ENCODE results near the gene MEGF6.

The MEGF6 gene

GRCh38 chr1:3546048-3546384 lies 65.3 kb downstream of the MEGF6 start:
- Histone ChIP-seq H3K9me3 (ENCODE audit: control insufficient read depth, insufficient read depth, low read length) (no peaks in the 10 kb centered on the region), H3K4me2 (ENCODE audit: low read length) (no peak overlapping the region), H3K36me3 (ENCODE audit: control insufficient read depth, low read length) (no peaks in the 10 kb centered on the region), H3K79me2 (ENCODE audit: control insufficient read depth, low read length) (no peaks in the 10 kb centered on the region), H3K9me2 (replicated peaks; ENCODE audit: control insufficient read depth, low read length) (no peaks in the 10 kb centered on the region), H3K4me3 (ENCODE audit: low read length) (no peak overlapping the region), H4K20me1 (ENCODE audit: control insufficient read depth, insufficient read depth, low read depth, low read length) (no peaks in the 10 kb centered on the region), H3K4me1 (ENCODE audit: control insufficient read depth, low read length) (no peaks in the 10 kb centered on the region), H3F3A (ENCODE audit: control insufficient read depth, insufficient read depth) (no peaks in the 10 kb centered on the region), H3K27me3 (ENCODE audit: control insufficient read depth, low read length) (no peaks in the 10 kb centered on the region), H3K27ac (ENCODE audit: low read depth, low read length) (no peak overlapping the region)
- no peak for TF ChIP-seq EZH2phosphoT487 (IDR thresholded peaks at IDR 0.05; ENCODE audit: borderline replicate concordance, low read length)
- no peak for TF ChIP-seq CTCF (IDR thresholded peaks at IDR 0.05; ENCODE audit: low read depth, low read length, poor library complexity, severe bottlenecking)

GRCh38 chr1:3545363-3546047 lies 65.8 kb downstream of the MEGF6 start:
- no peaks in the 10 kb centered on the region for H3K4me1 ChIP-seq (ENCODE audit: control insufficient read depth, low read length)

GRCh38 chr1:3544040-3544977 lies 67.0 kb downstream of the MEGF6 start:
- Histone ChIP-seq H3K9me3 (ENCODE audit: control insufficient read depth, insufficient read depth, low read length) (no peaks in the 10 kb centered on the region), H3K4me3 (ENCODE audit: low read length) (no peak overlapping the region), H3K36me3 (ENCODE audit: control insufficient read depth, low read length) (no peaks in the 10 kb centered on the region), H3K79me2 (ENCODE audit: control insufficient read depth, low read length) (no peaks in the 10 kb centered on the region), H3K27me3 (ENCODE audit: control insufficient read depth, low read length) (no peaks in the 10 kb centered on the region), H4K20me1 (ENCODE audit: control insufficient read depth, insufficient read depth, low read depth, low read length) (no peaks in the 10 kb centered on the region), H3K9me2 (replicated peaks; ENCODE audit: control insufficient read depth, low read length) (no peaks in the 10 kb centered on the region), H3K4me2 (ENCODE audit: low read length) (no peak overlapping the region), H3K27ac (ENCODE audit: low read depth, low read length) (no peak overlapping the region), H3F3A (ENCODE audit: control insufficient read depth, insufficient read depth) (no peaks in the 10 kb centered on the region), H3K4me1 (ENCODE audit: control insufficient read depth, low read length) (no peaks in the 10 kb centered on the region)
- TF ChIP-seq CTCF (IDR thresholded peaks at IDR 0.05; ENCODE audit: low read depth, low read length, poor library complexity, severe bottlenecking), result no peak
- no peak for TF ChIP-seq EZH2phosphoT487 (IDR thresholded peaks at IDR 0.05; ENCODE audit: borderline replicate concordance, low read length)

More at GRCh38 chr1:3545363-3546047, 65.8 kb downstream of the MEGF6 start:
- Histone ChIP-seq H3K27ac (ENCODE audit: low read depth, low read length) (no peak overlapping the region), H3F3A (ENCODE audit: control insufficient read depth, insufficient read depth) (no peaks in the 10 kb centered on the region), H3K9me3 (ENCODE audit: control insufficient read depth, insufficient read depth, low read length) (no peaks in the 10 kb centered on the region), H3K36me3 (ENCODE audit: control insufficient read depth, low read length) (no peaks in the 10 kb centered on the region), H3K79me2 (ENCODE audit: control insufficient read depth, low read length) (no peaks in the 10 kb centered on the region), H3K4me2 (ENCODE audit: low read length) (no peak overlapping the region), H3K4me3 (ENCODE audit: low read length) (no peak overlapping the region), H3K27me3 (ENCODE audit: control insufficient read depth, low read length) (no peaks in the 10 kb centered on the region), H4K20me1 (ENCODE audit: control insufficient read depth, insufficient read depth, low read depth, low read length) (no peaks in the 10 kb centered on the region), H3K9me2 (replicated peaks; ENCODE audit: control insufficient read depth, low read length) (no peaks in the 10 kb centered on the region)
- no peak for TF ChIP-seq CTCF (IDR thresholded peaks at IDR 0.05; ENCODE audit: low read depth, low read length, poor library complexity, severe bottlenecking)
- TF ChIP-seq EZH2phosphoT487 (IDR thresholded peaks at IDR 0.05; ENCODE audit: borderline replicate concordance, low read length), result no peak
